Mucosa of descending colon (tissue), 3 donors: ENCODE data around the gene HMCN2. TPM values are rescaled to one million over a fixed set of nuclear protein-coding genes. Genes with fewer than 3 reads are reported as not detected.

Experiments
- ATAC-seq: fragments of 200-7000 bp; cut with Tn5 transposase; one replicate; pipeline ENCODE4 v1.9.1; 2020; ENCODE audit warnings: mild to moderate bottlenecking, moderate library complexity
- DNase-seq, 3 donors: peaks; one replicate each; pipeline ENCODE4 v3.0.0-alpha.2; 2020
- H3K36me3 ChIP-seq: fragments of 200-600 bp; one replicate; pipeline ENCODE4 v1.8.0; 2021; ENCODE audit warnings: low read depth, mild to moderate bottlenecking
- H3K4me1 ChIP-seq: fragments of 200-600 bp; one replicate; pipeline ENCODE4 v1.8.0; 2021; ENCODE audit warnings: low read depth, mild to moderate bottlenecking
- H3K4me3 ChIP-seq: fragments of 200-600 bp; one replicate; pipeline ENCODE4 v1.8.0; 2021; ENCODE audit warnings: mild to moderate bottlenecking
- H3K9me3 ChIP-seq: fragments of 200-600 bp; one replicate; pipeline ENCODE4 v1.8.0; 2021; ENCODE audit warnings: mild to moderate bottlenecking
- CTCF ChIP-seq: fragments of 200-600 bp; IDR thresholded peaks from one replicate; pipeline ENCODE4 v1.8.0; 2022; ENCODE audit warnings: antibody characterized with exemption, mild to moderate bottlenecking
- intact Hi-C, 2 donors: fragments of 100-400 bp; cut with DNase I in 1 of 2; cut with micrococcal nuclease in 1 of 2; formaldehyde crosslinking; loops; one replicate each; pipeline versions ENCODE4 v1.11.0 to v1.11.1; 2022; cut with DNase I, micrococcal nuclease
- total RNA-seq, 3 donors: library from RNA; stranded (reverse); fragmentation: NEBNext Ultra II Directional in 2 of 3; extraction: Animal tissue kit (Norgen Biotek cat#: 25700) in 2 of 3; gene quantifications; one replicate each; pipeline versions ENCODE4 v1.2.1 to v1.2.4, GENCODE V29; 2021 to 2023
- donor health status: DM: no; HTN: no; CAD: no; lungs with moderate emphysema.
- donor health status: DM: no; HTN: no; CAD: no.
- donor health status: DM: no; HTN: yes; CAD: no.

The HMCN2 gene
- total RNA-seq, 3 donors from 2014 or later, result 28.1 to 40.5 (median 33.2) TPM

GRCh38 chr9:130356877-130357584, 91.5 kb downstream of the HMCN2 start:
- Histone ChIP-seq H3K36me3 (no peaks in the 10 kb centered on the region), H3K4me3 (no peak overlapping the region), H3K4me1 (peaks cover 5% of the 10 kb centered on the region), H3K9me3 (no peaks in the 10 kb centered on the region)
- DNase-seq (no peak), ATAC-seq (no peak)
- intact Hi-C loops, result no loop called here
- no peak for TF ChIP-seq CTCF

GRCh38 chr9:130358928-130359327, 93.4 kb downstream of the HMCN2 start:
- no peaks in the 10 kb centered on the region for H3K9me3 ChIP-seq
- no peak for TF ChIP-seq CTCF
- H3K4me3 ChIP-seq, result no peak overlapping the region
- H3K36me3 ChIP-seq, result no peaks in the 10 kb centered on the region
- H3K4me1 ChIP-seq, result no peaks in the 10 kb centered on the region
- DNase-seq (peak in 1 of 3 donors; percentile 27), ATAC-seq (no peak)
- intact Hi-C loops, result no loop called here

GRCh38 chr9:130359819-130360218, 94.3 kb downstream of the HMCN2 start:
- ATAC-seq (no peak), DNase-seq (peak in 1 of 3 donors; percentile 18)
- no peak for TF ChIP-seq CTCF
- Histone ChIP-seq H3K4me3 (no peak overlapping the region), H3K9me3 (no peaks in the 10 kb centered on the region), H3K36me3 (no peaks in the 10 kb centered on the region), H3K4me1 (no peaks in the 10 kb centered on the region)
- intact Hi-C loops, result no loop called here

- DNase-seq (no peak), ATAC-seq (no peak)
- intact Hi-C loops, result no loop called here
- no peak for TF ChIP-seq CTCF
- H3K4me1 ChIP-seq, result no peaks in the 10 kb centered on the region
- no peaks in the 10 kb centered on the region for H3K36me3 ChIP-seq
- H3K4me3 ChIP-seq, result no peak overlapping the region
- no peaks in the 10 kb centered on the region for H3K9me3 ChIP-seq
Measured at GRCh38 chr9:130360672-130361071, 95.1 kb downstream of the HMCN2 start.

- intact Hi-C loops, result no loop called here
- H3K4me1 ChIP-seq, result no peaks in the 10 kb centered on the region
- no peak overlapping the region for H3K4me3 ChIP-seq
- no peaks in the 10 kb centered on the region for H3K9me3 ChIP-seq
- H3K36me3 ChIP-seq, result no peaks in the 10 kb centered on the region
- DNase-seq (peak in 1 of 3 donors; percentile 40), ATAC-seq (no peak)
- no peak for TF ChIP-seq CTCF
Measured at GRCh38 chr9:130361873-130362362, 96.4 kb downstream of the HMCN2 start.
